RPMI7951 (cell line): ENCODE results near the gene TARDBP. TPM values are rescaled to one million over a fixed set of nuclear protein-coding genes. Genes with fewer than 3 reads are reported as not detected.
"Not testable (repeated sequence)": the region's sequence is repeated elsewhere in the genome, so short reads cannot be mapped to it uniquely, and the experiment has no call there.

Experiments used
- DNase-seq: peaks from one replicate; pipeline ENCODE4 v3.0.0-alpha.2; 2012; ENCODE audit warnings: low read depth
- total RNA-seq: library from RNA; depleted of rRNA; stranded (reverse); fragments of >200 nt; shearing (Covaris generic); gene quantifications from 2 replicates; pipeline ENCODE4 v1.2.3, GENCODE V29; 2014; rRNA removed

The TARDBP gene
- total RNA-seq, 1 experiment from 2014 or later: 74.4 TPM

DNA sequence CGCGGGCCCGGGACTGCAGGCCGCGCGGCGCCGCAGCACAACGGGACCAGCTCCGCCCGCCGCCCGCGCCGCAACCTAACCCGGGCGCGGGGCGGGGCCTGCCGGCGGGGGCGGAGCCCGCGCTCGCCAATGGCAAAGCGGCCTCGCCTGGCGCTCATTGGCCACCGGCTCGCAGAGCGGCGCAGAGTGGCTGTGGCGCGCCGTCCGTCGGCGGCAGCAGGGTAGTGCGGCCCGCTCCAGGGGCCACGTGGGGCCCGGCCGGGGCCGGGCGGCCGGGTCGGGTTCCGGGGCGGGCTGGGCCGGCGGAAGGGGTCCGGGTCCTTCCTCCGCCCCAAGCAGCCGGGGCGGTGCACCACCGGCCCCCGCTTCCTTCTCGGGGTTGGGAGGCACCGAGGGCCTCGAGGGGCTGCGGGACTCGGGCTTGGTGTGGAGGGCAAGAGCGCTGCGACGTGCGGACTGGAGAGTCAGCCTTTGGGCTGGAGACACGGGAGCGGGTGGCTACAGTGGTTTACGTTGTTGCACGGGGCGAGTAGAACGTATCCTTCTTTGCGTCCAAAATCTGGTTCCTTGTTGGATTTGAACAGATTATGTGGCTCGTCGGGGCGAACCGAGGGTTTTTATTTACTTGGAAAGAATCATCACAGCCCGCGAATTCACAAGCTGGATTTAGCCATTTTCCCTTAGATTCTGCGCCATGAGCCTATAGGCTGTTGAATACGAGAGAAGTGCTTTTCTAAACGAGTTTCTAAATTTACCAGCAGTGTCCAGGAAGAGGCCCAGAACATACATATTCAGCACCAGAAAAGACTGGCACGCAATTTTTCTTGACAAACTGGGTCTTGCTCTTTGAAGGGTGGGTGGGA, 47.7 kb downstream of the TARDBP start, which contains the start of gene SRM:
Gene SRM, minus strand, starts transcription at position 51 of the 863 bp plus-strand sequence. CDS start 75 bp downstream, outside the sequence.
- peak; percentile 90 for DNase-seq

DNA sequence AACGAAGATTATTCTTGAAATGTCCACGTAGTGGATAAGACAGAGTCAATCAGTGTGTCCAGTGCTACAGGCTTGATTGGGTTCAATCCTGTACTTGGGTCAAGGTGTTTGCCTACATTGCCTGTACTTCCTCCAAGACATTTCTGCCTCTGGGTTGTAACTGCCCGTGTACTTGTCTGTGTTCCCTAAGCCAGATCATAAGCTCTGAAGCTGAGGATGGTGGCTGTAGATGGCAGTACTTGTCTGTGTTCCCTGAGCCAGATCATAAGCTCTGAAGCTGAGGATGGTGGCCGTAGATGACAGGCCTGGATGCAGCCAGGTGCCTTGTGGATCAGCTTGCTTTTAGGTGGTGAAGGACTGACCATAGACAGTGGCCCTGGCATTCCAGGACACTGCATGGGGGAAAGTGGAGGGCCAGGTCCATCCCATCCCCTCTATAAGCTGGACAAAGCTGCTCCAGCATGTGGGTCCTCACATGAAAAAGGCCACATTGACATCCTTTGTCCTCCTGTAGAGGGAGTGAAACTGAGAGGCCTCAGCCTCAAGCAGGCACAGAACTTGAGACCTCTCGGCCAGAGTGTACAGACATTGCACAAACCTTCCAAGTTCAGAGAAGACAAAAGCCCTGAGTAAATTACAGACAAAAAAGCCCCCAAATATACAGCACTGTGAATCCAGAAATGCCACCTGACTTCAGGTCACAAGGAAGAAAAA, 49.4 kb downstream of the TARDBP start:
- DNase-seq: no peak

DNA sequence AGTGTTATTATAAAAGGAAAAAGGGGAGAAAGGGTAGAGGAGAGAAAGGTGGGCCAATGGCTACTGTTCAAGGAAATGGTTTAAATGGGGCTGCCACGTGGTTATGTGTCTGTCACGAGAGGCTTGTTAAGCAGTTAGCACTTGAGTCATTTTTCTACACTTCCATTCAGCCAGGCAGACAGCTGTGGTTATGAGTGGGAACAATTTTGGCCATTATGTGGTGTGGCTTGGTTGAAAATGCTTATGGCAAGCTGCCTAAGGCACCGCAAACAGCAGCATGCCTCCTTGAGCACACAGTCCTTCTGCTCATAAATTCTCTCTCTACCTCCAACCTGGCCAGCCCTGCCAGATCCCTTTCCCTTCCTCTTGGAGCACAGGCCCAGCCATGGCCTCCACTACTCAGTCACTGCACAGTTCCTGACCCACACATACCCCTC, 50.5 kb downstream of the TARDBP start:
- DNase-seq: peak; percentile 80

DNA sequence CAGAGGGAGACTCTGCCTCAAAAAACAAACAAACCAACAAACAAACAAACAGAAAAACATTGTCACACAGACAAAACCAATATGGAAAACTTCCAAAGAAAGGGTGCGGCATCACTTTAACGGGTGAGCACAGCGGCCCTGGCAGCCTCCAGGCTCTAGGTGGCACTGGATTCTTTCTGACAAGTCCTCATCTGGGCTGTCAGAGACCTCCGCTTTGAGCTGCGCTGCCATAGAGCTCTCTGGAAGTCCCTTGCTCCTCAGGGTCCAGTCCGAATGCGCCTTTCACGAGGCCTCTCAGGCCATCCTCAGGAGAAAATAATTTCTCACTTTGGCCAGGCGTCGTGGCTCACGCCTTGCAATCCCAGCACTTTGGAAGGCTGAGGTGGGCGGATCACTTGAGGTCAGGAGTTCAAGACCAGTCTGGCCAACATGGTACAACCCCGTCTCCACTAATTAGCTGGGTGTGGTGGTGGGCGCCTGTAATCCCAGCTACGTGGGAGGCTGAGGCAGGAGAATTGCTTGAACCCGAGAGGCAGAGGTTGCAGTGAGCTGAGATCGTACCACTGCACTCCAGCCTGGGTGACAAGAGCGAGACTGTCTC, 51.6 kb downstream of the TARDBP start:
- DNase-seq: not testable (repeated sequence)

DNA sequence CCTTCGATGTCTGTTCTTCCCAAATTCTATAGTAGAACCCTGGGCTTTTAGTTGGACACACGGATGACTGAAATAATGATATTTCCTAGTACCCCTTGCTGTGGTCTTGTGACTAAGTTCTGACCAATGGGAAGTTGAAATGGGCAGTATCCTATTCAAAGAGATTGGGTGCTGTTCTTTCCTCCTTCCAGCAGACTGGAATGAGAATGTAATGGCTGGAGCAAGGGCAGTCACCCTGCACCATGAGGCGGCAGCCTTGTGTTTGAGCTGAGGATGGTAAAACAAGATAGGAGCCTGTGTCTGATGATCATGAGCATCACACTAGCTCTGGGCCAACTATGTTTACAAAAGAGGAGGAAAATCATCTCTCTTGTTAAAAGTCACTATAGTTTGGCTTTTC, 52.5 kb downstream of the TARDBP start:
- no peak for DNase-seq

DNA sequence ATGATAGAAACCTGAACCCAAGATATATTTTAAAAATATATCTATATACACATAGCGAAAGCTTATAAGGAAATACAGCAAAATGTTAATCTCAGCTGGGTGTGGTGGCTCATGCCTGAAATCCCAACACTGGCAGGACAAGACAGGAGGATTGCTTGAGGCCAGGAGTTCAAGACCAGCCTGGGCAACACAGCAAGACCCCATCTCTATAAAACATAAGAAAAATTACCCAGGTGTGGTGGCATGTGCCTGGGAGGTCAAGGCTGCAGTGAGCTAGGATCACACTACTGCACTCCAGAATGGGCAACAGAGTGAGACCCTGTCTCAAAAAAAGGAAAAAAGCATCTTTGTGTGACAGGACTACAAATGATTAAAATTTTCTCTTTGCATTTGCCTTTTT, 53.3 kb downstream of the TARDBP start:
- DNase-seq: no peak

DNA sequence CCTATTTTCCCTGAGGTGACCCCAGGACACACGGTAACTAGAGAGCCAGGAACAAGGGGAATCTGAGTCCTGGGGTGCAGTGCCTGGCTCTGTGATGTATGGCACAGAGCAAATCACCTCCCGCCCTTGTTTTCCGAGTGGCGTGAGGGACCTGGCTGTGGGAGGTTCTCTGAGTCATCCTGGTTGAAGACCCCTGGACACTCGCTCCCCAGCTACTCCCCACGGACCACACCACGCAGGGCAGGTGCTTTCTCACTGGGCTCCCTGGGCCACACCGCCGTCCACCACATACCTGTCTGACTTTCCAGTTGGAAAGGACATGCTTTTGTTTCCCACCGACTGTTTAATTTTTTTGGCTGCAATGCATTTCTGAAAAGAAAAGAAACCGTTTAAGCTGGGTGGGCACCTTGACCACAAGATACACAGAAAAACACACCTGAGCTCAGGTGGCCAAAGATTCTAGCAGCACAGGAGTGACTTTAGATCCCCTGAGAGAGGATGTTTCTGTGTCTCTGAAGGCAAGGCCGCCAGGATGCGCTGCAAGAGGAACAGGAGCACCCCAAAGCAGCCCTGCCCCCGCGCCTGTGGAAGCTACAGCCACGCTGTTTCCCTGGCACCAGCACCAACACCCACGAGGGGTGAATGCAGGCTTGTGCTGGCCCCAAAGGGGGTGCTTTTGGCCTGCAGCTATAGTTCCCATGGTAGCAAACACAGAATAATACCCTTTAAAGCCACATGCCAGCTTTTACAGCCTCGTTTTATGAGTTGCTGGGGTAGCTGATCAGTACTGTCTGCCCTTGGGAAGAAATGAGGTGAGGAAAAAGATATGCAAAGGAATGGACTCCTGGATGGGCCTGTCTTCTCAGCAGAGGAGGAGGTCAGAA, 55.5 kb downstream of the TARDBP start:
- no peak for DNase-seq

DNA sequence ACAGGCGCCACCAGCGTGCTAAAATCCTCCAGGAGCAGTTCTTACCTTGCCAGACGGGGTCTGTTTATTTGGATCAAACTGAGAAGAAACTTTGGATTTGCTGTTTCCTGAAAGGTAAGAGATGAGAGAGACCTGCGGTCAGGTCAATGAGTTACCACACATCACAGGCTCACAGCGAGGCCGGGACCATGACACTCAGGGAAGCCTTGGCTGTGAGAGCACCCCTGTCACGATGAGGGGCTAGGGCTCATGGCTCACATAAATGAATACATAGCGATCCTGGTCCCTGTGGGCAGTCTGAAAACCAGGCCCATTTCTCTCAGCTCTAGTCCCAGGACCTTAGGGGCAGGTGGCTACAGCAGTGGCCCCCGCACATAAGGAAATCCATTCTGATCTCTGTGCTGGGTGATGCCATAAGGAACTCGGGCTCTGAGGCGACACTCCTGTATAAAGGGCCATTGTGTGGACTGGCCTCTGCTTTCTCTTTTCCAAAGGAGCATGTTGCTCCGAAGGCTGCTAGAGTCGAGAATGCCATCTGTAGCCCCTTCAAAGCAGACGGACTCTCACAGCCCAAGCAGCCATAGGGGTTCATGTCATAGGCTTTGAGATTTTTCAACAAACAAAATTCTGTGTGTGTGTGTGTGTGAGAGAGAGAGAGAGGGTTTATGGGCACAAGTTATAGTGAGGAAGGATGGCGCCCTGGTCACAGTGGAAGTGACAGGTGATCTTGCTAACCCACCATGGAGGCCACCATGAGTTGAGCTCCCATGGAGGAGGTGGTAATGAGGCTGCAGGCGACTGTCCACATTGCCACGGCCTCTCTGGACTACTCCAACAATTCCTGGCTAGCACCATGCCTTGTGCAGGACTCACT, 56.4 kb downstream of the TARDBP start:
- no peak for DNase-seq

DNA sequence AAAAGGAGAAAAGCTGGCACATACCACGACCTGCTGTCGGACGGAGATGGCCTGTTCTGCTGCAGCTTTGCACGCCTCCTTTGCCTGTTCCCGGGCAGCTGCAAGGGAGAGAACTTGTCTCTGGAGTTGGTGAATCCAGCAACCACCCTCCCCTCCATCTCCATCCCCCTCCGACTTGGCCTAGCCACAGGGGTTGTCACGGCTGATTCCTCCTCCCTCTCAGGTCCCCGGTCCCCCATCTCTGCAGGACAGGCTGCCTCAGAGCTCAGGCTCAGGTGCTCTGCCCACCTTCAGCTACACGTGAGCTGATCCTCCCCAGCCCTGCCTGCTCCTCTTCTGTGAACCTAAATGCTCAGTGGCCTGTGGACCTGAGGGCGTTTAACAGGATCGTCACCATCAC, 58.4 kb downstream of the TARDBP start:
- no peak for DNase-seq

DNA sequence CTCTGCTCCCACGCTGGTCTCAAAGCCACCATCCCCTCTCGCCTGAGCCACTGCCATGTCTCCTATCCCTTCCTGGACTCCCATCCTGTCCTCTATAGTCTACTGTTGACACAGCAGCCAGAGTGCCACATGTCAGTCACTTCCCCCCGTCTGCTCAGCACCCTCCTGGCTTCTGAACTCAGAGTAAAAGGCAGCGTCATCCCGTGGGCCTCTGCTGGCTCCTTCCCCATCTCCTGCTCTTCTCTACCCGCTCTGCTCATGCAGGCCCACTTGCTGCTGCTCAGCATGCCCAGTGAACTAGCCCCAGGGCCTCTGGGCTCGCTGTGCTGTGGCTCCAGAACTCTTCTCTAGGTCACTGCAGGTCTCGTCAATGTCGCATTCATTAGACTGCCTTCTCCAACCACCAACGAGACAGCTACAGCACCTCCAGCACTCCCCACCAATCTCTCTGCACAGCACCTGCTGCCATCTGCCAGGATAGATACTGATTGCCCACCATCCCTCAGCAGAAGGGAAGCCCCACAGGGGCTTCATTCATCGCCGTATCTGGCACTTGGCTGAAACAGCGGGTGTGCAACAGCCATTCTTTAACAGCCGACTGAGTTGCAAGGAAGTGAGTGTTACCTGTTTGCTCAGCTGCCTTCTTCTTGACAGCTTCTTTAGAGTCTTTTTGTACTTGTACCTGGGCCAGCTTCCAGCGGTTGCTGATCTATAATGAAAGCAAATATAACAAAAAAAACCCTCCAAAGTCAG, 59.2 kb downstream of the TARDBP start:
- no peak for DNase-seq

DNA sequence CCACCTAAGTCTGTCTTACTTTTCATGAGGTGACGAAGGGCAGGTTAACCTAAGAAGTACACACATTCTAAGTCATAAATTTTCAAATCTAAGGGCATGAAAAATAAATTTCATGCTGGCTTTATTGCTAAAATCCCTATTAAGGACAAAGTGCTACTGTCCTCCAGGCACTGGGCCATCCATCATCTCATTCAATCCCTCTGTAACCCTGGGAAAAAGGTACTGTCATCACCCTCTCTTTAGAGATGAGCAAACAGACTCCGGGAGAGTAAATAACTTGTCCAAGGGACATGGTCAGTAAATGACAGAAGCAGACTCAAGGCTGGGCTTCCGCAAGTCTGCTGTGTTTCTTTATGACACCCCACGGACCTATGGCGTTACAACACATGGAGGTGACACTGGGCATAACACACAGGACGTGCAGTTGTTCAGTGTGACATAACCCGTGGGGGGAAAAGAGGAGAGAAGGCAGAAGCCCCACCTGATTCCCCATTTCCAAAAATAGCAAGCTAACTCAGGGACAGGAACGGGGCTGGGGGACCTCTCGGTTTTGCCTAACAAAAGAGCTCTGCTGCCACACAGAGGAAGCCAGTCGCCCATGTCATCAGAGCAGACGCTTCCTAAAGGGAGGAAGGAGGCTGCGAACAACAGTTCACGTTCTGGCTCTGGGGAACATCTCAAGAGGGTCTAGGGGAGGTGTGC, 59.9 kb downstream of the TARDBP start:
- DNase-seq: no peak

DNA sequence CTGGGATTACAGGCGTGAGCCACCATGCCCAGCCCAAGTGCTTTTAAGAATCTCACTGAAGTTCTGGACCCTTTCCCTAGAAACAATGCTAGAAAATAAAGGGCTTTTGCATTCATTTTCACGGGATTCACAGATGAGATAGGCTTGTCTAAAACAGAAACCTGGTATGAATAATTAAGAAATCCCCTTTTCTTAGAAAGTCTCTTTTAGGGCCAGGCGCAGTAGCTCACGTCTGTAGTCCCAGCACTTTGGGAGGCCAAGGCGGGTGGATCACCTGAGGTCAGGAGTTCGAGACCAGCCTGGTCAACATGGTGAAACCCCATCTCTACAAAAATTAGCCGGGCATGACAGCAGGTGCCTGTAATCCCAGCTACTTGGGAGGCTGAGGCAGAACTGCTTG, 60.9 kb downstream of the TARDBP start:
- DNase-seq: not testable (repeated sequence)

Other genes with a start within 250 kb of the TARDBP start
- gene CASZ1, start 216.0 kb upstream of the TARDBP start, total RNA-seq: under 0.01 and 0.20 TPM in 2 replicates
- not detected in 2 replicates for gene MASP2, start 34.6 kb downstream of the TARDBP start, total RNA-seq
- gene SRM, start 47.4 kb downstream of the TARDBP start, total RNA-seq: 35.6 and 41.8 TPM in 2 replicates
- gene EXOSC10, start 87.2 kb downstream of the TARDBP start, total RNA-seq: 76.9 and 105 TPM in 2 replicates
- not detected in 2 replicates for gene ANGPTL7, start 176.7 kb downstream of the TARDBP start, total RNA-seq
- gene MTOR, start 249.9 kb downstream of the TARDBP start, total RNA-seq: 30.4 and 31.1 TPM in 2 replicates